DND-41 (cell line): ENCODE results near the gene NUDC.

Experiments used
- ATAC-seq: fragments of 200-7000 bp; cut with Tn5 transposase; 3 replicates; pipeline ENCODE4 v1.9.1; 2021; ENCODE audit warnings: low read depth; ENCODE audit not compliant: insufficient read depth
- DNase-seq: peaks from one replicate; pipeline ENCODE4 v3.0.0-alpha.2; 2020
- H2AFZ ChIP-seq: 2 replicates; pipeline ENCODE4 v1.6.0; 2012; ENCODE audit warnings: low read depth, low read length
- H3K27ac ChIP-seq: 2 replicates; pipeline ENCODE4 v1.5.1; 2012; ENCODE audit warnings: low read length, inconsistent platforms
- H3K27me3 ChIP-seq: fragments of 200-600 bp; sonication (generic); 2 replicates; pipeline ENCODE4 v1.6.0; 2012; ENCODE audit warnings: low read length, mild to moderate bottlenecking, inconsistent platforms; ENCODE audit not compliant: insufficient read depth, poor library complexity
- H3K36me3 ChIP-seq: 2 replicates; pipeline ENCODE4 v1.5.1; 2012; ENCODE audit warnings: low read length, inconsistent platforms; ENCODE audit not compliant: insufficient read depth
- H3K4me1 ChIP-seq: 2 replicates; pipeline ENCODE4 v1.5.1; 2012; ENCODE audit warnings: mild to moderate bottlenecking, low read length; ENCODE audit not compliant: insufficient read depth
- H3K4me2 ChIP-seq: 2 replicates; pipeline ENCODE4 v1.6.0; 2012; ENCODE audit warnings: mild to moderate bottlenecking, moderate library complexity, low read length, inconsistent platforms; ENCODE audit not compliant: insufficient read depth
- H3K4me3 ChIP-seq, 2 experiments: fragments of 200-600 bp in 1 of 2; shearing (Covaris generic) in 1 of 2; 2 replicates each; pipeline ENCODE4 v1.5.1; 2012 to 2016; ENCODE audit warnings: inconsistent platforms in 2 of 2, low read length in 2 of 2, mild to moderate bottlenecking in 2 of 2, low read depth in 1 of 2, moderate library complexity in 1 of 2
- H3K79me2 ChIP-seq: 2 replicates; pipeline ENCODE4 v1.6.0; 2012; ENCODE audit warnings: low read length, inconsistent platforms; ENCODE audit not compliant: insufficient read depth
- H3K9ac ChIP-seq: 2 replicates; pipeline ENCODE4 v1.6.0; 2012; ENCODE audit warnings: low read depth, mild to moderate bottlenecking, inconsistent platforms, low read length, moderate library complexity
- H3K9me3 ChIP-seq: 2 replicates; pipeline ENCODE4 v1.5.1; 2012; ENCODE audit warnings: low read length, moderate library complexity, mild to moderate bottlenecking, inconsistent platforms; ENCODE audit not compliant: insufficient read depth, severe bottlenecking
- H4K20me1 ChIP-seq: 2 replicates; pipeline ENCODE4 v1.6.0; 2012; ENCODE audit warnings: low read length; ENCODE audit not compliant: insufficient read depth
- CTCF ChIP-seq: IDR thresholded peaks from 2 replicates; pipeline ENCODE4 v1.5.1; 2012; ENCODE audit warnings: borderline replicate concordance, low read length, moderate library complexity, mild to moderate bottlenecking; ENCODE audit not compliant: poor library complexity, severe bottlenecking; ENCODE audit errors: extremely low read depth
- EZH2 ChIP-seq: IDR thresholded peaks from 3 replicates; pipeline ENCODE4 v1.6.1; 2012; ENCODE audit warnings: borderline replicate concordance, low read depth, mild to moderate bottlenecking, moderate library complexity, low read length, inconsistent platforms; ENCODE audit not compliant: severe bottlenecking

Gene NUDC

GRCh38 chr1:26994787-26995517 lies 73.4 kb downstream of the NUDC start:
- no peak overlapping the region for H3K4me3 ChIP-seq
- no peak for TF ChIP-seq EZH2
- no peak for TF ChIP-seq CTCF
- no peaks in the 10 kb centered on the region for H3K79me2 ChIP-seq
- no peak overlapping the region for H2AFZ ChIP-seq
- no peak overlapping the region for H3K9ac ChIP-seq
- no peak overlapping the region for H3K27ac ChIP-seq
- peaks cover 8% of the 10 kb centered on the region for H3K4me1 ChIP-seq
- H3K27me3 ChIP-seq, result no peaks in the 10 kb centered on the region
- ATAC-seq (no peak), DNase-seq (no peak)
- H3K4me2 ChIP-seq, result no peak overlapping the region
- H3K36me3 ChIP-seq, result no peaks in the 10 kb centered on the region
- no peaks in the 10 kb centered on the region for H3K9me3 ChIP-seq
- H4K20me1 ChIP-seq, result no peaks in the 10 kb centered on the region

GRCh38 chr1:26996024-26996423 lies 74.5 kb downstream of the NUDC start:
- no peaks in the 10 kb centered on the region for H3K27me3 ChIP-seq
- no peaks in the 10 kb centered on the region for H3K36me3 ChIP-seq
- no peak overlapping the region for H3K4me2 ChIP-seq

More at GRCh38 chr1:26996024-26996423, 74.5 kb downstream of the NUDC start:
- Histone ChIP-seq H3K27ac (no peak overlapping the region), H3K9ac (no peak overlapping the region), H3K79me2 (no peaks in the 10 kb centered on the region), H3K9me3 (no peaks in the 10 kb centered on the region), H3K4me3 (no peak overlapping the region), H4K20me1 (no peaks in the 10 kb centered on the region), H3K4me1 (peaks cover 8% of the 10 kb centered on the region), H2AFZ (no peak overlapping the region)
- TF ChIP-seq CTCF (no peak), EZH2 (no peak)
- DNase-seq, result no peak
- no peak for ATAC-seq
